ENCODE measurements around the gene KRI1. TPM values are rescaled to one million over a fixed set of nuclear protein-coding genes. Genes with fewer than 3 reads are reported as not detected.
"Not testable (repeated sequence)": the region's sequence is repeated elsewhere in the genome, so short reads cannot be mapped to it uniquely, and the experiment has no call there.

Gene KRI1
- total and polyA plus RNA-seq, 5 donors = 9.3 to 13.0 (median 11.3) TPM

- Histone ChIP-seq H3K9me3 (ENCODE audit: control insufficient read depth, low read length) (no peaks in the 10 kb centered on the region), H3K27me3 (ENCODE audit: control insufficient read depth, insufficient read depth) (no peaks in the 10 kb centered on the region), H3K27ac (ENCODE audit: low read length) (no peak overlapping the region), H3K4me3 (ENCODE audit: low read length) (no peak overlapping the region), H3K4me1 (ENCODE audit: control insufficient read depth, insufficient read depth, low read length) (peaks cover 6% of the 10 kb centered on the region)
- no peak for DNase-seq
- 96% methylated on average over 18 of the region's 18 CpGs for WGBS
- intact Hi-C loops (cut with DNase I) = no loop called here
- ATAC-seq = no peak
These were observed 17.0 kb downstream of the KRI1 start for GRCh38 chr19:10548746-10549276.

- H3K4me1 ChIP-seq (ENCODE audit: control insufficient read depth, insufficient read depth, low read length) = peaks cover 6% of the 10 kb centered on the region
- H3K27me3 ChIP-seq (ENCODE audit: control insufficient read depth, insufficient read depth) = no peaks in the 10 kb centered on the region
- ATAC-seq (no peak), DNase-seq (peak in 1 of 3 donors; percentile 58)
- no peak overlapping the region for H3K4me3 ChIP-seq (ENCODE audit: low read length)
- H3K9me3 ChIP-seq (ENCODE audit: control insufficient read depth, low read length) = no peaks in the 10 kb centered on the region
- intact Hi-C loops (cut with DNase I) = no loop called here
- WGBS = 92% methylated on average over 17 of the region's 17 CpGs
- no peak overlapping the region for H3K27ac ChIP-seq (ENCODE audit: low read length)
These were observed 19.0 kb downstream of the KRI1 start for GRCh38 chr19:10546817-10547216.

- DNase-seq = peak in 2 of 3 donors; percentile 15 to 60
- WGBS = 49% methylated on average over 23 of the region's 23 CpGs
- peak overlapping the region; percentile 60 for H3K27ac ChIP-seq (ENCODE audit: low read length)
- peak overlapping the region; percentile 94 for H3K4me3 ChIP-seq (ENCODE audit: low read length)
- no peaks in the 10 kb centered on the region for H3K9me3 ChIP-seq (ENCODE audit: control insufficient read depth, low read length)
- ATAC-seq = peak in 1 of 2 donors; percentile 1
- peaks cover 6% of the 10 kb centered on the region for H3K4me1 ChIP-seq (ENCODE audit: control insufficient read depth, insufficient read depth, low read length)
- no peaks in the 10 kb centered on the region for H3K27me3 ChIP-seq (ENCODE audit: control insufficient read depth, insufficient read depth)
- intact Hi-C loops (cut with DNase I) = no loop called here
These were observed 21.0 kb downstream of the KRI1 start for GRCh38 chr19:10544753-10545251.

- Histone ChIP-seq H3K27me3 (ENCODE audit: control insufficient read depth, insufficient read depth) (no peaks in the 10 kb centered on the region), H3K4me3 (ENCODE audit: low read length) (peak overlapping the region; percentile 94), H3K4me1 (ENCODE audit: control insufficient read depth, insufficient read depth, low read length) (peaks cover 6% of the 10 kb centered on the region), H3K27ac (ENCODE audit: low read length) (peak overlapping the region; percentile 60), H3K9me3 (ENCODE audit: control insufficient read depth, low read length) (no peaks in the 10 kb centered on the region)
- 20% methylated on average over 22 of the region's 22 CpGs for WGBS
- intact Hi-C loops (cut with DNase I) = no loop called here
- ATAC-seq (peak; percentile 15 to 44), DNase-seq (peak; percentile 43 to 69 (median 66))
These were observed 21.5 kb downstream of the KRI1 start for GRCh38 chr19:10544242-10544752.

GRCh38 chr19:10543420-10544241 is 22.2 kb downstream of the KRI1 start, which contains the start of gene ATG4D:
Gene ATG4D (plus strand): TSS chr19:10543904. CDS start chr19:10544091, 187 bp downstream.
- peaks cover 6% of the 10 kb centered on the region for H3K4me1 ChIP-seq (ENCODE audit: control insufficient read depth, insufficient read depth, low read length)
- H3K27ac ChIP-seq (ENCODE audit: low read length) = peak within 1 kb of the TSS; percentile 65
- peak within 1 kb of the TSS; percentile 94 for H3K4me3 ChIP-seq (ENCODE audit: low read length)
- DNase-seq (peak; percentile 81 to 92 (median 92)), ATAC-seq (peak; percentile 91)
- WGBS = 1% methylated on average over 79 of the region's 79 CpGs
- intact Hi-C loops (cut with DNase I) = no loop called here
- no peaks in the 10 kb centered on the region for H3K27me3 ChIP-seq (ENCODE audit: control insufficient read depth, insufficient read depth)
- no peaks in the 10 kb centered on the region for H3K9me3 ChIP-seq (ENCODE audit: control insufficient read depth, low read length)

GRCh38 chr19:10543059-10543419 is 22.8 kb downstream of the KRI1 start:
- H3K4me1 ChIP-seq (ENCODE audit: control insufficient read depth, insufficient read depth, low read length) = peaks cover 6% of the 10 kb centered on the region
- ATAC-seq (no peak), DNase-seq (no peak)
- 63% methylated on average over 8 of the region's 8 CpGs for WGBS
- H3K9me3 ChIP-seq (ENCODE audit: control insufficient read depth, low read length) = no peaks in the 10 kb centered on the region
- intact Hi-C loops (cut with DNase I) = no loop called here
- no peak overlapping the region for H3K27ac ChIP-seq (ENCODE audit: low read length)
- H3K27me3 ChIP-seq (ENCODE audit: control insufficient read depth, insufficient read depth) = no peaks in the 10 kb centered on the region
- peak overlapping the region; percentile 94 for H3K4me3 ChIP-seq (ENCODE audit: low read length)

GRCh38 chr19:10539016-10539415 is 26.8 kb downstream of the KRI1 start:
- H3K4me1 ChIP-seq (ENCODE audit: control insufficient read depth, insufficient read depth, low read length); intact Hi-C loops (cut with DNase I); H3K27me3 ChIP-seq (ENCODE audit: control insufficient read depth, insufficient read depth); H3K9me3 ChIP-seq (ENCODE audit: control insufficient read depth, low read length); ATAC-seq; H3K4me3 ChIP-seq (ENCODE audit: low read length); H3K27ac ChIP-seq (ENCODE audit: low read length): not testable (repeated sequence)
- peak in 2 of 3 donors; percentile 1 to 10 for DNase-seq
- 73% methylated on average over 9 of the region's 9 CpGs for WGBS

GRCh38 chr19:10538204-10538983 is 27.4 kb downstream of the KRI1 start:
- WGBS = 72% methylated on average over 20 of the region's 20 CpGs
- no peaks in the 10 kb centered on the region for H3K9me3 ChIP-seq (ENCODE audit: control insufficient read depth, low read length)
- DNase-seq = peak in 2 of 3 donors; percentile 2
- no peak overlapping the region for H3K27ac ChIP-seq (ENCODE audit: low read length)
- H3K4me3 ChIP-seq (ENCODE audit: low read length) = no peak overlapping the region
- H3K27me3 ChIP-seq (ENCODE audit: control insufficient read depth, insufficient read depth) = no peaks in the 10 kb centered on the region
- no peak for ATAC-seq
- intact Hi-C loops (cut with DNase I) = no loop called here
- H3K4me1 ChIP-seq (ENCODE audit: control insufficient read depth, insufficient read depth, low read length) = no peaks in the 10 kb centered on the region

GRCh38 chr19:10537668-10538067 is 28.1 kb downstream of the KRI1 start:
- WGBS = 79% methylated on average over 11 of the region's 11 CpGs
- H3K9me3 ChIP-seq (ENCODE audit: control insufficient read depth, low read length) = no peaks in the 10 kb centered on the region
- ATAC-seq (no peak), DNase-seq (no peak)
- no peak overlapping the region for H3K27ac ChIP-seq (ENCODE audit: low read length)
- intact Hi-C loops (cut with DNase I) = no loop called here
- no peak overlapping the region for H3K4me3 ChIP-seq (ENCODE audit: low read length)
- no peaks in the 10 kb centered on the region for H3K4me1 ChIP-seq (ENCODE audit: control insufficient read depth, insufficient read depth, low read length)
- no peaks in the 10 kb centered on the region for H3K27me3 ChIP-seq (ENCODE audit: control insufficient read depth, insufficient read depth)

- Histone ChIP-seq H3K27ac (ENCODE audit: low read length) (no peak overlapping the region), H3K27me3 (ENCODE audit: control insufficient read depth, insufficient read depth) (no peaks in the 10 kb centered on the region), H3K4me3 (ENCODE audit: low read length) (no peak overlapping the region), H3K9me3 (ENCODE audit: control insufficient read depth, low read length) (no peaks in the 10 kb centered on the region), H3K4me1 (ENCODE audit: control insufficient read depth, insufficient read depth, low read length) (no peaks in the 10 kb centered on the region)
- intact Hi-C loops (cut with DNase I) = no loop called here
- WGBS = 70% methylated on average over 6 of the region's 6 CpGs
- no peak for DNase-seq
- ATAC-seq = no peak
These were observed 30.2 kb downstream of the KRI1 start for GRCh38 chr19:10535613-10536012.
